Fibroblast of villous mesenchyme (primary cell): ENCODE data around the gene BAG3. TPM values are rescaled to one million over a fixed set of nuclear protein-coding genes. Genes with fewer than 3 reads are reported as not detected.
A peak's percentile ranks its signal among the peaks of the same experiment; 100 is the strongest.
"Not testable (repeated sequence)": the region's sequence is repeated elsewhere in the genome, so short reads cannot be mapped to it uniquely, and the experiment has no call there.

Source experiments
- DNase-seq: peaks from one replicate; pipeline ENCODE4 v3.0.0-alpha.2; 2010; ENCODE audit warnings: low read depth
- H3K4me3 ChIP-seq: 2 replicates; pipeline ENCODE4 v1.5.1; 2011; ENCODE audit warnings: low read depth, mild to moderate bottlenecking, low read length
- total RNA-seq: library from RNA; depleted of rRNA; stranded (reverse); fragments of >200 nt; gene quantifications from 2 replicates; pipeline ENCODE4 v1.2.3, GENCODE V29; 2012
- TF ChIP-seq, protein P1 (sequence below): IDR thresholded peaks from 2 replicates; pipeline ENCODE4 v1.5.1; 2012; ENCODE audit warnings: low read depth, mild to moderate bottlenecking, low read length; ENCODE audit not compliant: insufficient read depth

The BAG3 gene
- total RNA-seq, 1 donor, result 18.6 TPM

DNA sequence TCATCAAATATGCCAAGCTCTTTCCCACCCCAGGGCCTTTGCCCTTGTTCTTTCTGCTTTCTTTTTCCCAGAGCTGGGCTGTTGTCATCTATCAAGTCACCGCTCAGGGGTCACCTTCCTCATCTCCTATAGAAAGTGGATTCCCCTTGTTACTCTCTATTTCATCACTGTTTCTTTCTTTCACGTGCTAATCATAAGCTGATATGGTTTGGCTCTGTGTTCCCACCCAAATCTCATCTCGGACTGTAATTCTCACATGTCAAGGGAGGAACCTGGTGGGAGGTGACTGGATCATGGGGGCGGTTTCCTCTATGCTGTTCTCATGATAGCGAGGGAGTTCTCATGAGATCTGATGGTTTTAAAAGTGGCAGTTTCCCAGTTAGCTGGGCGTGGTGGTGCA is 37.4 kb upstream of the BAG3 start:
- H3K4me3 ChIP-seq, result no peak overlapping the region
- TF ChIP-seq, protein P1, sequence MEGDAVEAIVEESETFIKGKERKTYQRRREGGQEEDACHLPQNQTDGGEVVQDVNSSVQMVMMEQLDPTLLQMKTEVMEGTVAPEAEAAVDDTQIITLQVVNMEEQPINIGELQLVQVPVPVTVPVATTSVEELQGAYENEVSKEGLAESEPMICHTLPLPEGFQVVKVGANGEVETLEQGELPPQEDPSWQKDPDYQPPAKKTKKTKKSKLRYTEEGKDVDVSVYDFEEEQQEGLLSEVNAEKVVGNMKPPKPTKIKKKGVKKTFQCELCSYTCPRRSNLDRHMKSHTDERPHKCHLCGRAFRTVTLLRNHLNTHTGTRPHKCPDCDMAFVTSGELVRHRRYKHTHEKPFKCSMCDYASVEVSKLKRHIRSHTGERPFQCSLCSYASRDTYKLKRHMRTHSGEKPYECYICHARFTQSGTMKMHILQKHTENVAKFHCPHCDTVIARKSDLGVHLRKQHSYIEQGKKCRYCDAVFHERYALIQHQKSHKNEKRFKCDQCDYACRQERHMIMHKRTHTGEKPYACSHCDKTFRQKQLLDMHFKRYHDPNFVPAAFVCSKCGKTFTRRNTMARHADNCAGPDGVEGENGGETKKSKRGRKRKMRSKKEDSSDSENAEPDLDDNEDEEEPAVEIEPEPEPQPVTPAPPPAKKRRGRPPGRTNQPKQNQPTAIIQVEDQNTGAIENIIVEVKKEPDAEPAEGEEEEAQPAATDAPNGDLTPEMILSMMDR, result no peak
- no peak for DNase-seq

DNA sequence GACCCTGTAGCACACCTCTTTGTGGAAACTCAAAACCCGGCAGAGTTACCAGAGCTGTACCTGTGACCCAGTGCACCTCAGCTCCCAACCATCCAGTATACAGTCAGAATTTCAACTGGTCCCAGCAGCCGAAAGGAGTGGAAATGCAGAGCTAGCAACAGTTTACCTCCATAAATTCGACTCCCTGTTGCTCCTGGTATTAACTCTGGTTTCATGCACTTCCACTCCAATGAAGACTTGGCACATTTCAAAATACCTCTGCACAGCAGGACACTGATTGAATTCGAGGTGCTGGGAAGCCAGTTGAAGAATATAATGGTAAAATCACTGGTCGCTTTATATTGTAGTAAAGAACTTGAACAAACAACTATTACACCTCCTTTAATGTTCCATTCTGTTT is 36.5 kb upstream of the BAG3 start:
- TF ChIP-seq, protein P1, result no peak
- H3K4me3 ChIP-seq, result no peak overlapping the region
- DNase-seq, result no peak

DNA sequence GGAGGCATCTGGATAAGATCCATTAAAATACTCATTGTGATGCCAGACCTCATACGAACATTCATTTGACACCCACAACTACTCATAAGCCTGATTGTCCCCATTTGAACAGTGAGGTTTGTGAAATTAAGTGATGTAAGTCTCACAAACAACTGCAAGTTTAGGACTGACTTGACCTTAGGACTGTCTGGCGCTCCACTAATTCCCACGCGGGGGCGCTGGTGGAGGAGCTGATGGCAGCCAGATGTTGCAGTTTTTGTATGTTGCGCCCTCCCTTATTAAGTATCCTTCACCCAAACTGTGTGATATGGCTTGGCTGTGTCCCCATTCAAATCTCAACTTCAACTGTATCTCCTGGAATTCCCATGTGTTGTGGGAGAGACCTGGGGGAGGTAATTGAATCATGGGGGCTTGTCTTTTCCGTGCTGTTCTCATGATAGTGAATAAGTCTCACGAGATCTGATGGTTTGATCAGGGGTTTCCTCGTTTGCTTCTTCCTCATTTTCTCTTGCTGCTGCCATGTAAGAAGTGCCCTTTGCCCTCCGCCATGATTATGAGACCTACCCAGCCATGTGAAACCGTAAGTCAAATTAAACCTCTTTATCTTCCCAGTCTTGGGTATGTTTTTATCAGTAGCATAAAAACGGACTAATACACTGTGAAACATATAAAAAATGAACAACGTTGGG is 34.2 kb upstream of the BAG3 start:
- TF ChIP-seq, protein P1, result peak; percentile 62
- peak; percentile 76 for DNase-seq
- no peak overlapping the region for H3K4me3 ChIP-seq

DNA sequence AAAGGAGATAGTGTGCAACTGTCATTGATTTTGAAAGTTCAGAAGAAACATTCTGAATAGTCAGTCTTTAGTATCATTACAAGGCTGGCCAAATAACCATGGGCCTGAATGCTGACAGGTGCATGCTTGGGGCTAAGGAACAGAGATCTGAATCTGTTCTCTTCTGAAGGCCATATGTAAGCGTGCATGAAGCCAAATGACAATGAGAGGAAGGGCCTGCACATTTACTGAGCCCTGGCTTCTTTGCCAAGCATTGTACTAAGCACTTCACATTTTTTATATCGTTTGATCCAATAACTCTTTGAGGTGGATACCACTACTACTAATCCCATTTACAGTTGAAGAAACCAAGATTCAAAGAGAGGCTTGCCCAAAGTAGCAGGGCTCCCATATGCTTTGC is 32.0 kb upstream of the BAG3 start:
- TF ChIP-seq, protein P1, result no peak
- no peak overlapping the region for H3K4me3 ChIP-seq
- DNase-seq, result no peak

DNA sequence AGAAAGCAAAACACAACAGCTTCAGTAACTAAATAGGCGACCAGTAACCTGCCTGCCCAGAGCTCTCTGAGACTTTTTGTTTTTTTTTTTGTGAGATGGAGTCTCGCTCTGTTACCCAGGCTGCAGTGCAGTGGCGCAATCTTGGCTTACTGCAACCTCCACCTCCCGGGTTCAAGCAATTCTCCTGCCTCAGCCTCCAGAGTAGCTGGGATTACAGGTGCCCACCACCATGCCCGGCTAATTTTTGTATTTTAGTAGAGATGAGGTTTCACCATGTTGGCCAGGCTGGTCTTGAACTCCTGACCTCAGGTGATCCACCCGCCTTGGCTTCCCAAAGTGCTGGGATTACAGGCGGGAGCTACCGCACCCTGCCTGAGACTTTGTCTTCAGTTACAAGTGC is 31.4 kb upstream of the BAG3 start:
- H3K4me3 ChIP-seq, DNase-seq: not testable (repeated sequence)

DNA sequence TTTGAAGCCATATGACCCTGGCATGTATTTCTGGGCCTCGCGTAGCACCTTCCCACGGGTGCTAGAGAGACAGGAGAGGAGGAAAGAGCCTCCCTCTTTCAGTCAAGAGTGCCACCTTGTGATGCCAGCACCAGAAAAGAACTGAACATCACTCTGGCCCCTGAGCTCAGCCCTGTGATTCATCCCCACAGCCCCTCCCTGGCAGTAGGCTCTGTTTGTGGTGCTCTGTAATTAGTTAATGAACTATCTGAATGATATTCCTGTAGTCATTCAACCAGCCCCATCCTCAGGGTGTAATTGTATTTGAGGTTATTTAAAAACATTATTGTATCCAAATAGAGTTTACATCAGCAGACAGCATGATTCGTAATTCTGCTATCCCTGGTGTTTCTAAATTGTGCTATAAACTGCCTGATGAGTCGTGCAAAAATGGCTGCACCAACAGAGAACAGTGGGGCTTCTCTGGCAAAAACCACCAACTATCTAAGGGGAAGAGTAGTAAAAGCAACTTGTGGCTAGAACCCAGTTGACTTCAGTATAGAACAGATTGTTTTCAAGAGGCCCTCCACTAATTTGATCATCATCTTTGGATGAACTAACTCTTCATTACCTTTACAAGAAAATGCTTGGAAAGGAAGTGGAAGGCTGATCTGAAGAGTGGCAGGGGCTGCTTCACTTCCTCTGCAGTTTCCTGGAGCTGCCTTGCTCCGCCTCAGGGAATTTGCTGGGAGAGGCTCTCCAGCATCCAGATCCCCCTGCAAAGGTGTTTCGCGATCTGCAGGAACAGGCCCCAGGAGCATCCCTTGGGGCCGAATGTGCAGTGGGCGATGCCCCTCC is 30.7 kb upstream of the BAG3 start:
- DNase-seq, result no peak
- TF ChIP-seq, protein P1, result no peak
- no peak overlapping the region for H3K4me3 ChIP-seq

DNA sequence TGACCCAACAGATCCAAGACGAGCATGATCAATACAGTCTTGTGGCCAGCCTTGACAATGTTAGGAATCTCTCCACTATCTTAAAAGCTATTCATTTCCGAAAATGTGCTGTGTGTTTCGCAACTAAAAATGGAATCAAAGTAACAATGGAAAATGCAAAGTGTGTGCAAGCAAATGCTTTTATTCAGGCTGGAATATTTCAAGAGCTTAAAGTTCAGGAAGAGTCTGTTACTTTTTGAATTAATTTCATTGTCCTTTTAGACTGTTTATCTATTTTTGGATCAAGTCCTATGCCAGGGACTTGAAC is 30.1 kb upstream of the BAG3 start:
- no peak overlapping the region for H3K4me3 ChIP-seq
- no peak for DNase-seq
- TF ChIP-seq, protein P1, result no peak
